Gastrocnemius medialis (tissue), 4 donors: ENCODE results near the gene SYT17.

Source experiments
- POLR2A ChIP-seq, 2 donors: fragments of 450-650 bp; IDR thresholded peaks; one replicate each; pipeline ENCODE4 v1.6.1; 2017; ENCODE audit warnings: antibody characterized with exemption in 2 of 2, mild to moderate bottlenecking in 2 of 2, moderate library complexity in 2 of 2
- TF ChIP-seq, protein P1 (sequence below), 5 experiments: fragments of 450-650 bp in 3 of 5; fragments of 200-600 bp in 2 of 5; sonication (generic) in 2 of 5; IDR thresholded peaks in 4 of 5; conservative IDR thresholded peaks in 1 of 5; 1 replicate in 4 of 5; 2 replicates in 1 of 5; pipeline ENCODE4 v1.5.1; 2016 to 2019; ENCODE audit warnings: antibody characterized with exemption in 5 of 5, mild to moderate bottlenecking in 3 of 5, moderate library complexity in 3 of 5

DNA sequence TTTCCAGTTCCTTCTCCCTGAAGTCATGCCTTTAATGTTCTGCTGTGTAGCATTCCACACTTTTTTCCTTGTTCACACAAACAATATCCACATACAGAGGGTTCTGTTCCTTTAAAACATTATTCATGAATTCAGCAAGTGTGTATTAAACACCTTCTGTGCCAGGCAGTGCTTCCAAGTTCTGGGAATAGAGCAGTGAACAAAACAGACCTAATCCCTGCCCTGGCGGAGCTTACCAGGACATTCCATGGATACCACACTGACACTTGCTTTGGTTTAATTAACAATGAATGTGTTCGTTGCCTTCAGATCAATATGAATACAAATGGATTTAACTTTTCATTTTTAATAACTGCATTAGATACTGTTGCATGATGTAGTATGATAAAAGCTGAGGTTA lies 59.6 kb downstream of the SYT17 start:
- TF ChIP-seq, protein P1, sequence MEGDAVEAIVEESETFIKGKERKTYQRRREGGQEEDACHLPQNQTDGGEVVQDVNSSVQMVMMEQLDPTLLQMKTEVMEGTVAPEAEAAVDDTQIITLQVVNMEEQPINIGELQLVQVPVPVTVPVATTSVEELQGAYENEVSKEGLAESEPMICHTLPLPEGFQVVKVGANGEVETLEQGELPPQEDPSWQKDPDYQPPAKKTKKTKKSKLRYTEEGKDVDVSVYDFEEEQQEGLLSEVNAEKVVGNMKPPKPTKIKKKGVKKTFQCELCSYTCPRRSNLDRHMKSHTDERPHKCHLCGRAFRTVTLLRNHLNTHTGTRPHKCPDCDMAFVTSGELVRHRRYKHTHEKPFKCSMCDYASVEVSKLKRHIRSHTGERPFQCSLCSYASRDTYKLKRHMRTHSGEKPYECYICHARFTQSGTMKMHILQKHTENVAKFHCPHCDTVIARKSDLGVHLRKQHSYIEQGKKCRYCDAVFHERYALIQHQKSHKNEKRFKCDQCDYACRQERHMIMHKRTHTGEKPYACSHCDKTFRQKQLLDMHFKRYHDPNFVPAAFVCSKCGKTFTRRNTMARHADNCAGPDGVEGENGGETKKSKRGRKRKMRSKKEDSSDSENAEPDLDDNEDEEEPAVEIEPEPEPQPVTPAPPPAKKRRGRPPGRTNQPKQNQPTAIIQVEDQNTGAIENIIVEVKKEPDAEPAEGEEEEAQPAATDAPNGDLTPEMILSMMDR (IDR thresholded peaks at IDR 0.05 in 4 of 5, conservative IDR thresholded peaks at IDR 0.05 in 1 of 5), result no peak
- no peak for TF ChIP-seq POLR2A (IDR thresholded peaks at IDR 0.05)
